GM21619 (cell line): Measurements from ENCODE around the gene DNAL4.
"Not testable (repeated sequence)": the region's sequence is repeated elsewhere in the genome, so short reads cannot be mapped to it uniquely, and the experiment has no call there.

ENCODE experiments used
- ATAC-seq: cut with Tn5 transposase; IDR thresholded peaks from one replicate; pipeline ENCODE4 v1.9.1; 2021; ENCODE audit not compliant: unreplicated experiment

DNAL4 gene

DNA sequence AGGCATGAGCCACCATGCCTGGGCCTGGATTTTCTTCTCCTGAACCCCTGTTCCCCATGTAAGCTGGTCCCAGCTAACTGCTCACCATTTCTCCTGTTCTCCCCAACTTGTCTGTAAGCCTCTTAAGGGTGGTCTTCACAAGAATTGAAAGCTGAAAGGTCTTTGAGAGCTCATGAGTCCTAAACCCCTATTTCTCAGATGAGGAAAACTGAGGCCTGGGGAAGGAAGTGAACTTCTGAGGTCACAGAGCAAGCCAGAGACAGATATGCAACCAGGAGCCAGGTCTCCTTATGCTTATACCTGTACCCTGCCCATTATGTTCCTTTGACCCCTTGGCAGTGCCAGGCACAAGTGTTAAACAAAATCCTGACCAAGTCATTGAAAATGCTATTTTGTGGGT, 33.6 kb upstream of the DNAL4 start:
- ATAC-seq, result no peak

DNA sequence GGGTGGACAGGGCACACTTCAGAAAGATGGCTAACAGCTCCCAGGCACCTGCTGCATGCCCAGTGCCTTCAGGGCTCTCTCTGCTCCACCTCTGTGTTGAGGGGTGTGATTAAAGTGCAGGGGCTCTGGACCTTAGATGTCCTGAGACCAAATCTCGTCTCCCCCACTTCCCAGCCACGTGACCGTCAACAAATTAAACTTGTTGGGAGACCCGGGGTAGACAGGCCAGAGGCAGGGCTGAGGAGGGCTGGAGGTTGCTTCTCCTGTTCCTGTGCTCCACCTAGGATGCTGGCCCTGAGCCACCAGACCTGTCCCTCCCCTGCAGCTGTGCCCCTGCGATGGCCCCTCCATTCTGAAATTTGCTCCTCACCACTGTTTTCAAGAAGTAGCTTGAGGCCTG, 32.9 kb upstream of the DNAL4 start:
- no peak for ATAC-seq

DNA sequence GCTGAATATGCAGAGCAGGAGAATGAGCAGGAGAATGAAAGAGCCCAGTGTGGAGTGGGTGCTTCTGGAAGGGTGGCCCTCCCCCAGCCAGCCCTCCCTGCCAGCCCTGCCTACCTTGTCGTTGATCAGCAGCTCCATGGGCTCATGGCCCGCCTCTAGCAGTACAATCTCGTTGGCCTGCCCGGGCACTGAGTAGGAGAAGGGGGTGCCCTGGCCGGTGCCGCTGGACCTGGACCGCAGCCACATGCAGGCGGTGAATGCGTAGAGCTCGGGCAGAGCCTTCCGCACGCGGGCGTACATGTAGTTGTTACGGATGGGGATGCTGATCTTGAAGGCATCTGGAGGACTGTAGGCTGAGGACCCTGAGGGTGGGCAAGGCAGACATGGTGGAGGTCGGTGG, 32.4 kb upstream of the DNAL4 start:
- ATAC-seq, result no peak

DNA sequence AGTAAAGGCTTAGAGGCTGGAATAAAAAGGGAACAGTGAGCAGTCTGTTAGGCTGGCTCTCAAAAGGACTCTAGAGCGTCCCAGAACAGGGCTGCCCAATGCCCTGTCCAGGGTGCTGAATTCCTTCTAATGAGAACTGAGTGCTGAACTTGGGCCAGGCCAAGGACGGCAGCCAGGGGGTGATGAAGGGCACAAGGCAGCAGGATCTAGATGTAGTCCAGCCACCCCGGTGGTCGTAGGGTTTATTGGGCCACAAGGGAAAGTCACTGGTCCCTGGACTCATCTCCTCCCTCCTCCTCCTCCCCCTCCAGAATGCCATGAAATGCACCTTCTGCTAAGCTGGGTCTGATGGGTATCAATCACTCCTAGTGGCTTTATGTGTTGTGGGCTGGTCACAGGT, 30.6 kb upstream of the DNAL4 start:
- no peak for ATAC-seq

DNA sequence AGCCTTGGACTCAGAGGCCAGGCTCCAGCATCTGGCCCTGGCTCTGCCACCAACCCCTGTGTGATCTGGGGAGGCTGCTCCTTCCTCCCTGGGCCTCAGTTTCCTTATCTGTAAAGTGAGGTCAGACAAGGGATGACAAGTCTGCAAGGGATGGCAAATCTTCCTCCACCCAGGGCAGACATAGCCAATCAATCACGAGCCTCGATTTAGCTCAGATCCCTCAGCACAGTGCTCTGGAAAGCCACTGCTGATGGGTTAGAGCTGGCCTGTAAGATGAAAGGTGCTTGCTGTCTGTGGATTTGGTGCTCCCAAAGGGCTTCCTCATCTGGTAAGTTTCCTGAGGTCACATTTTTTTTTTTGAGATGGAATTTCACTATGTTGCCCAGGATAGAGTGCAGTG, 29.7 kb upstream of the DNAL4 start:
- no peak for ATAC-seq

DNA sequence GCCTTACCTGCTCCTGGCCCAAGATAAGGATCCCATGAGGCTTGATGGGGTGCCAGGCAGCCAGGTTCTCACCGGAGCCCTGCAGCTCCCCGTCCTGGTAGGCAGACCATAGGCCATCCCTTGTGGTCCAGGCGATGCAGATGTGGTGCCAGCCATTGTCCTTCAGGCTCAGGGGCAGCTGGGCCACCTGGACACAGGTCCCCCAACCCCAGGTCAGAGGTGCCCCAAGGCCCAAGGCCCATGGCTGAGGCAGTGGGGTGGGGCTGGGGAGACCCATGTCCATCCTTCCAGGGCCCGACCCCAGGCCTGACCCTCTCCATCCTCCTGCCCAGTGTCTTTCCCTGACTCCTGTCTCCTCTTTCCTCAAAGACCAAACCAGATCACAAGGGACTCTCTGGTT, 29.1 kb upstream of the DNAL4 start:
- ATAC-seq, result no peak

DNA sequence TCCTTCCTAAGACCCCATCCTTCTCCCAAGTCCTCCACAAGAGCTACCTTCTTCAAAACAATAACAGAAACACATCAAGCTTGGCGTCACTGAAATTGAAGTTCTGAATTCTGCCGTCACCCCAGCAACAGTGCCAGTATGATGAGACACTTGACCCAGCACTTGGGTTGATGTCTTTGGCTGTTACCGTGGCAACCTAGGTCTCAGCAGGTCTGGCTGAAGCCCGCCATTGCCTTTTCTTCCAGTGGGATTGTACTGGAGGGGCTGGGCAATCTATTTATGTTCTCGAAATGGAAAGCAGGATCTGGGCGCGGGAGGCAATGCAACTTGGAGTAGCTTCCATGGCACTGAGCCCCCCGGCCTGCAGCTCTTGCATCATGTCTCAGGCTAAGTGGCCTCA, 26.1 kb upstream of the DNAL4 start:
- no peak for ATAC-seq

DNA sequence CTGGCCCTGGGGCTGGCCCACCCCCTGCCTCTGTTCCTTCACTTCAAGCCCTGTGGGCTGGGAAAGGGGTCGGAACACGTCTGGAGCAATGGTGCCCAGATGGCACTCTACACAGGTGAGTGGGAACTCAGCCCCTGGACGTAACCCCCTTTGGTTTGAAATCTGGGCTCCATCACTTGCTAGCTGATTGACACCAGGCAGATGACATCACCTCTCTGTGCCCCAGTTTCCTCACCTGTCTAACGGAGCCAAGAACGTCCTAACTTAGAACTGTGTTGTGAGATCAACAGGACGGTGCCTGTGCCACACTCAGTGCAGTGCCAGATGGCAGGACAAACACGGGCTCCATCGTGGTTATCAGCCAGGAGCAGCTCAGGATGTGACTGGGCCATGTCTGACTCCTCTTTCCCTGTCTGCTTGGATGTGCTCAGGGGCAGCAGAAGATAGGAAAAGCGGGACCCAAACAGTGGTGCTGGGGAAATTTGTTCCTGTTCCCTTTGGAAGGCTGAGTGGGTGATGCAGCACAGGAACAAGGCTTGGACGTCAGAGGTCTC, 25.5 kb upstream of the DNAL4 start:
- ATAC-seq, result no peak

DNA sequence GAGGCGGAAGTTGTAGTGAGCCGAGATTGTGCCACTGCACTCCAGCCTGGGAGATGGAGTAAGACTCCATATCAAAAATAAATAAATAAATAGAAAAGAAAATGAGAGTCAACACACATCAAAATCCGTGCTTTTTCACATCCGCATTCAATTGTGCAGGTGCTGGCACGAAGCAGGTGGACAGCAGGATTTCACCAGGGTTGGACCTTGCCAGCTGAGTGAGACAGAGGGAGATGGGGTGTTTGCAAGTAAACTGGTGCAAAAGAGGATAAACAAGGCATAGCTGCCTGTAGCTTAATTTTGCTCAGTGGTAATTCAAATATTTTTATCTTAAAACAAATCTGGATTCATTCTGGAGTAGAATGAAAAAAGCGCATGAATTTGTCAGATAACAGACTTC, 23.3 kb upstream of the DNAL4 start:
- ATAC-seq, result no peak

DNA sequence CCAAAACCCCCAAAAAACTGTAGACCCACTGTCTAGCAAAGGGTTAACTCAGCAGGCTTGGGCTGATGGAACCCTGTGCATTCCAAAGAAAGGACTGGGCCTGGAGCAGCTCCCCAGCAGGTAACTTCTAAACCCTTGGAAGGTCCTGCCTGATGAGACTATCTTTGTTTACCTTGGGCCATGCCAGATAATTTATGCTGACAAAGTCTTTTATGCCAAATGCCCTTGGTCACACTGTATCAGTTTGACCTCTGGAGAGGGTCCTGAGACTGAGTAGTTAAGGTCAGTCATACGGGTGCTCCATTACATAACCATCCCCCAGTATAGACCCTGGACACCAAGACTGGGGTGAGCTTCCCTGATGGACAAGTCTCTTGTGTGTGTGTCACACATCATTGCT, 21.9 kb upstream of the DNAL4 start:
- ATAC-seq, result no peak

DNA sequence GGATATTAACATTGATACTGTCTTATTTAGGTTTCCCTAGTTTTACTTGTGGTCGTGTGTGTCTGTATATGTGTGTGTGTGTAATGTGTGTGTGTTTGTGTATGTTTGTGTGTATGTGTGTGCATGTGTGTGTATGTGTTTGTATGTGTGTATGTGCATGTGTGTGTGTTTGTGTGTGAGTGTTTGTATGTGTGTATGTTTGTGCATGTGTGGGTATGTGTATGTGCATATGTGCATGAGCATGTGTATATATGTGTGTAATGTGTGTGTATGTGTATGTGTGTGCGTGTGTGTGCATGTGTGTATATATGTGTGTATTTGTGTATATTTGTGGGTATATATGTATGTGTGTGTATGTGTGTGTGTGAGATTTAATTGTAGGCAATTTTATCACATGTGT, 17.3 kb upstream of the DNAL4 start:
- no peak for ATAC-seq

DNA sequence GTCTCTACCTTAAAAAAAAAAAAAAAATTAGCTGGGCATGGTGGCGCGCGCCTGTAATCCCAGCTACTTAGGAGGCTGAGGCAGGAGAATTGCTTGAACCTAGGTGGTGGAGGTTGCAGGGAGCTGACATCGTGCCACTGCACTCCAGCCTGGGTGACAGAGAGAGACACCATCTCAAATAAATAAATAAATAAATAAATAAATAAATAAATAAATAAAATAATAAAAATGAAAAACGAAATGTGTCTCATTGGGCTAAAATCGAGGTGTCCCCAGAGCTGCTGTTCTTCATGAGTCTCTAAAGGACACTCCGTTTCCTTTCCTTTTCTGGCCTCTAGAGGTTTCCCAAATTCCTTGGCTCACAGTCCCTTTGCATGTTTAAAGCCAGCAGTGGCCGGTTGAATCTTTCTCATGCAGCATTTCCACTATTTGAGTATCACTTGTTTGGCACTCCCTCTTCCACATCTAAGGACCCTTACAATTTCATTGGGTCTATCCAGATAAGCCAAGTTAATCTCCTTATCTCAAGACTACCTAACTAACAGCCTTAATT, 11.2 kb upstream of the DNAL4 start:
- ATAC-seq, result not testable (repeated sequence)

DNA sequence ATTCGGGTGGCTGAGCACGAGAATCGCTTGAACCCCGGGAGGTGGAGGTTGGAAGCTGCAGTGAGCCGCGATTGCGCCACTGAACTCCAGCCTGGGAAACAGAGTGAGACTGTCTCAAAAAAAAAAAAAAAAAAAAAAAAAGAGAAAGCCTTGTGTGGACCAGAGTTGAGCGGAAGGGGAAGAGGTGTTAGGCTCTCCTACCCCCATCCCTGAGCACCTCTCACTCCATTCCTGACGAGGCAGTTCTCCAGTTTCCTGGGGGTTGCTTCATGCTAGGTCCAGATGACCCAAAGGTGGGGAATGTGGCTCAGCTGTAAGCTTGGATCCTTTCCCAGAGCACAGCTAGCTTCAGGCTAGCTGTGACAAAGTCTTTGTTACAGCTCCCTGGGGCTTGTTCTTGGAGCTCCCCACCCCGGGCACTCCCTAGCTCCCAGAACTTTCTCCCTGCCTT, 8.8 kb upstream of the DNAL4 start:
- ATAC-seq, result no peak

DNA sequence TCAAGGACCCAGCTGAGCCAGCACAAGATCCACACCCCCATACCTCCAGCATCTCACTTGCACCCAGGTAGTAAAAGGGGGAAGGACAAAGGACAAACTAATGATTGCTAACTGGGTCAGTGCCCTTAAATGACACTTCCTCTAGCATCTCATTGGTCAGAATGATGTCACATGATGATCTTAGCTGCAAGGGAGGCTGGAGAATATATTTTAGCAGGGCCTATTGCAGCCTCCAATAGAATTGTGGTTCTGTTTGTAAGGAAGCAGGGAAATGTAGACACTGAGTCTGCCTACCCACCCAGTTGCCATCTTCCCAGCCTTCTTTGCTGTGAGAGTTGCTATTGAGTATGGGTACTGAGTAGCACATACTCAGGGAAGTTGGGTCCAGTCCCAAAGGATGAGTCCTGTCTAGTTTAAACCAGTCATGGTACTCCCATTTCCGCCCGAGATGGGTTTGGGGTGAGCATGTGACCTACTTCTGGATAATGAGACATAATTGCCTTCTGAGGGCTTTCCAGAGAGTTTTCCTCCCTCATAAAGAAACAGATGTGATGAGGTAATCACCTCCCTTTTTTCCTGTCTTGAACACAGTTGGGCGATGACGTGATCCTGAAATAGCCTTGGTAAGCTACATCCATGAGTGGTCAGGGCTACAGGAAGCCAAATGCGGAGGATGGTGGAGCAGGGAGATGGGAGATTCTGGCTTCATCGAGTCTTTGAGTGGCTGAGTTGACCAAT, 5.5 kb upstream of the DNAL4 start:
- no peak for ATAC-seq

DNA sequence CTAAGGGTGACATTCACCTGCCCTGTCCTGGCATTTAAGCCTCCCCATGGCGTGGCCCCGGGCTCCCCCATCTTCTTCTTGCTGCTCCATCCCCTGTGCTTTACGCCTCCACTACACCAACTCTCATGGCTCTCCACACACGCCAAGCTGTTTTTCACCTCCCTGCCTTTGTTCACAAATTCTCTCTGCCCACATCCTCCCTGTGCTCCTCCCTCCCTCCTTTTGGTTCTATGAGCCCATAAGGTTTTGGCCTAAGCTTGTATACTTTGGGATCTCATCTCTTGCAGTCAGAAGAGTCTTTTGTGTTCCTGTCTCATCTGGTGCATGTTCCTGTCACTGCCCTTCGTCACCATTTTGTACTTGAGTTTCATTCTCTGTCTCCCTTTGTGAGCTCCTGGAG, 4.6 kb upstream of the DNAL4 start:
- ATAC-seq, result no peak

DNA sequence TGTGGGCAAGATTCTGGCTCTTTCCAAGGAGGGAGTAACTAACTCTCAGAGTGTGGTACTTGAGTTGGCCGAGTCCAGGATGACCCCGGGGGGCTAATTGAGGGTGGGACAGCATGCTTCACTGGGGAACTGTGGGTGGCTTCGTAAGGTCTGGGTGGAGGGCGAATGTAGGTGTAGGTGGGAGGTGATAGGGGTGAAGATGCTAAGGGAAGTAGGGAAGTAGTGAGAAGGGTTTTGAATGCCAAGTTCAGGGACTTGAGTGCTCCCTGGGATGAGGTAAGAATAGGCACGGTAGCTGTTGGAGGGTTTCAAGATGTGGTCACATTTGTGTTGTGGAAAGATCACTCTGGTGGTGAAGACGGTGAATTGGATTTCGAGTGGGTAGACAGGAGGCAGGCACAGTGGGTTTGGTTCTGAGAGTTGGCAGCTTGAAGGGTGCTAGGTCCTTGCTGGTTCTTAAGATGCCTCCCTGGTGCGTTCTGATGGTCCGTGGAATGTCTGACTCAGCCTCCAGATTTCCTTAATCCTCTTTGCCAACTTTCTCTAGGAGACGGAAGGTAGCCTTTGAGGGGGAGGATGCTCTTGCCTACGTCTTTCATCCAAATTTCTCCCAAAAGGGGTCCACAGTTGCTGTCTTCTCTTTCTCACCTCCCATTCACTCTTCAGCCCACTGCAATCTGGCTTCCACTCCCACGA, 2.5 kb upstream of the DNAL4 start:
- ATAC-seq, result no peak

DNA sequence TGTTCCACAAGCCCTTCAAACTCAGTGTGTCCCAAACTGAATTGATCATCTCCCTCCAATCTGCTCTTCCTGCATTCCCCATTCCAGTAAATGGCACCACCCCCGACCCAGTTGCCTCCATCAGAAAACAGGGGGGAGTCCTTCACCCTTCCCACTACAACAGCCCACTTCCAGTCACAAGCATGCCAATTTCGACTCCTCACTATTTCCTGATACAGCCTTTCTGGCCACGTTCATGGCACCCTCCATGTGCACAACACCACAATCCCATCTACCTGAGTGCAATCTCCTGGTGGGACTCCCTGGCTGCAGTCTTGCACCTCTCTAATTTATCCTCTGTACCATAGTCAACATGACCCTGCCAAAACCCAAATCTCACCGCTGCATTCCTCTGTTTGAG, 1.6 kb upstream of the DNAL4 start:
- ATAC-seq, result no peak

DNA sequence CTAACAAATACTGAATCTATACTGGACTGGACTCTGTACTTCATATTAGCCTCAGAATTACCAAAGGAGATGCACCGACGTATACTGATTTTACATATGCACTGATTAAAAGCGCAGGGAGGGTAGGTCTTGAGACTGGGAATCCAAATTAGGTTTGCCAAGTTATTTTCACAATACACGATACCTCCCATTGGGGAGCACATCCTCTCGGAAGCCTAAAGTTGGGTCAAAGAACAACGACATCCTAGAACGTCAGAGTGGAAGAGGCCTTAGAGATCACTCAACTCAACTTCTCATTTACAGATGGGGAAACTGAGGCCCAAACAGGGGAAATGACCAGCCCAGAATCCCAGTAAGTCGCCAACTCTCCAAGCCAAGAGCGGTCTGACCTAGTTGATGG, 626 bp downstream of the DNAL4 start:
- ATAC-seq, result no peak

DNA sequence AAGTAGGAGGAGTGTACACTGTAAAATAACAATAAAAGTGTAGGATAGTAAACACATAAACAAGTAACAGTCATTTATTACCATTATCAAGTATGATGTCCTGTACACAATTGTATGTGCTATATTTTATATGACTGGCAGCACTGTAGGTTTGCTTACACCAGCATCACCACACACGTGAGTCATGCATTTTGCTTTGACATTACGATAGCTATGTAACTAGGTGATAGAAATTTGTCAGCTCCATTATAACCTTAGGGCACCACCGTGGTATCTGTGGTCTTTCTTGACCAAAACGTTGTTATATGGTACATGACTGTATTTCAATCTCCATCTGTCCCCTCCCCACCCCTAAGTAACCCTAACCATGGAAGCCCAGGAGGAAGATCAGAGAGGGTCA, 1.1 kb downstream of the DNAL4 start:
- ATAC-seq, result no peak

DNA sequence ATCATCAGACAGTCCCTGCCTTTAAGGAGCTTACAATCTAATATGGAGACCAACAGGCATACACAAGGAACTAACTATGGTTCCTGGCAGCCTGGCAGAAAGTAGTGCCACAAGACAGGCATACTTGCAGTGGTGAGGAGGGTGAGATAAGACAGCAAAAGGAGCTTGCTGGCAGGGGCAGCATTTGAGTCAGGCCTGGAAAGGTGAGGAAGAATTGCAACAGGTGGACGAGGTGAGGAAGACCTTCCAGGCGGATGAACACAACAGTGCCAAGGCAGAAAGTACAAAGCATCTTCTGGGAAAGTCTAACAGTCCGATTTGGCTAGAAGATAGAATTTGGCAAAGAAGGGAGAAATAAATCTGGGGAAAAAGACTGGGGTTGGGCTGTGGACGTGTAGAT, 4.3 kb downstream of the DNAL4 start:
- ATAC-seq, result no peak

DNA sequence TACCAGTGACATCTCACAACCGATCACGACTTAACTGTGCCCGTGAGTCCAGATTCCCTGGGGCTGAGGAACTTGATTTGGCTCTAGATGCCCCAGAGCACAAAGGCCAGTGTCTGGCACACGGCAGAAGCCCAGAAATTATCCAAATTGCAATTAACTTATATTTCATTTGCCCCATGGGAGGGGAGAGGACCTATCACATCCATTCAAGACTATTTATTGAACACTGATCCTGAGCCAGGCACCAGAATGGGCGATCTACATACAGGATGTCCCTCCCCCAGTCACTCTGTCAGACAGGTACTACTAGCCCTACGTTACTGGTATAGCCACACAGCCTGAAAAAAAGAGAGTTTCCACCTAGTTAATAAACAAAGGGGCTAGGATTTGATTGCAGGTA, 5.1 kb downstream of the DNAL4 start:
- ATAC-seq, result no peak
